Activated T-cell treated with anti-CD3 and anti-CD28 coated beads, Interleukin-2, amount 50 U/mL, for 72 hours (primary cell): ENCODE measurements around the gene TMEM33. TPM values are rescaled to one million over a fixed set of nuclear protein-coding genes. Genes with fewer than 3 reads are reported as not detected.
"Not testable (repeated sequence)": the region's sequence is repeated elsewhere in the genome, so short reads cannot be mapped to it uniquely, and the experiment has no call there.

Source experiments
- ATAC-seq, 2 donors: fragments of 150-1000 bp; cut with Tn5 transposase; replicated peaks in 1 of 2; 2 replicates each; pipeline ENCODE4 v1.10.0; 2021; ENCODE audit warnings: moderate library complexity in 2 of 2, mild to moderate bottlenecking in 1 of 2
- DNase-seq, 2 donors: peaks; one replicate each; pipeline ENCODE4 v3.0.0; 2021 to 2022; ENCODE audit warnings: mixed read lengths in 1 of 2
- H3K27ac Mint-ChIP-seq: one replicate; pipeline ENCODE4 v1.8.0; 2022; ENCODE audit warnings: mild to moderate bottlenecking, moderate library complexity, mixed read lengths
- H3K27me3 Mint-ChIP-seq: one replicate; pipeline ENCODE4 v1.8.0; 2022; ENCODE audit warnings: low read depth, mixed read lengths
- H3K36me3 Mint-ChIP-seq, 2 donors: one replicate each; pipeline ENCODE4 v1.8.0; 2022; ENCODE audit warnings: mixed read lengths in 2 of 2, mild to moderate bottlenecking in 1 of 2; ENCODE audit not compliant: insufficient read depth in 2 of 2
- H3K4me1 Mint-ChIP-seq: one replicate; pipeline ENCODE4 v1.8.0; 2022; ENCODE audit warnings: low read depth, mixed read lengths
- H3K4me3 Mint-ChIP-seq, 2 donors: one replicate each; pipeline ENCODE4 v1.8.0; 2022; ENCODE audit warnings: mild to moderate bottlenecking in 2 of 2, mixed read lengths in 2 of 2, moderate library complexity in 2 of 2
- H3K9me3 Mint-ChIP-seq, 2 donors: one replicate each; pipeline ENCODE4 v1.8.0; 2022; ENCODE audit warnings: mixed read lengths in 2 of 2
- total RNA-seq, 2 donors: library from RNA; stranded (reverse); gene quantifications; one replicate each; pipeline ENCODE4 v1.2.3, GENCODE V29; 2022

Gene TMEM33
- total RNA-seq, 2 donors from 2014 or later = 37.4 to 45.5 TPM

DNA sequence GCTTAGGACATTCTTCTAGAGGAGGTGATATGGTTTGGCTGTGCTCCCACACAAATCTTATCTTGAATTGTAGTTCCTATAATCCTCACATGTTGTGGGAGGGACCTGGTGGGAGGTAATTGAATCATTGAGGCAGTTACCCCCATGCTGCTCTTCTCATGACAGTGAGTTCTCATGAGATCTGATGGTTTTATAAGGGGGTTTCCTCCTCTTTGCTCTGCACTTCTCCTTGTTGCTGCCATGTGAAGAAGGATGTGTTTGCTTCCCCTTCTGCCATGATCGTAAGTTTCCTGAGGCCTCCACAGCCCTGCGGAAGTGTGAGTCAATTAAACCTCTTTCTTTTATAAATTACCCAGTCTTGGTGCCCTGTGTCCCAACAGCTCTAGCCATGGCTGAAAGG is 14.8 kb upstream of the TMEM33 start:
- not testable (repeated sequence) for H3K4me1 Mint-ChIP-seq, H3K36me3 Mint-ChIP-seq, H3K27me3 Mint-ChIP-seq, H3K9me3 Mint-ChIP-seq, ATAC-seq, DNase-seq, H3K4me3 Mint-ChIP-seq, H3K27ac Mint-ChIP-seq

DNA sequence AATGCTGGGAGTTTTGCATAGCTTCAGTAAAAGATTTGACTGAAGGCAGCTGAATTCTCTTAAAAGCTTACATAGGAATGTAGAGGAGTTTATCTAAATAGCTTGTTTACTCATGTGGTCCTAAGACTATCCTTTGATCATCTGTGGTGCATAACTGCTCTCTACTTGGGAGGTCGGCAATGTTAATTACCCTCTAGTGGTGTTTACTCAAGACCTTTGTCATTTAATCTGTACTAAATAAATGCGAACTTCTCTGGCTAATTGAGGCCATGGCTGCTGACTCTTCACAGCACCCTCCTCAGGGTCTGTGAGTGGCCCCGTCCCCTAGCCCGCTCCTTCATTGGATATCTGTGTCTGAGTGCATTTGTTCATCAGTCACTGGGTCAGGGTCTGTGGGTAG is 13.8 kb upstream of the TMEM33 start:
- Mint-ChIP-seq H3K36me3 (peaks cover 5 to 9% of the 10 kb centered on the region in 2 donors), H3K27me3 (peaks cover 8% of the 10 kb centered on the region), H3K27ac (no peak overlapping the region), H3K4me3 (no peak overlapping the region), H3K9me3 (peaks cover 6 to 8% of the 10 kb centered on the region in 2 donors), H3K4me1 (no peaks in the 10 kb centered on the region)
- ATAC-seq (no peak), DNase-seq (no peak)

DNA sequence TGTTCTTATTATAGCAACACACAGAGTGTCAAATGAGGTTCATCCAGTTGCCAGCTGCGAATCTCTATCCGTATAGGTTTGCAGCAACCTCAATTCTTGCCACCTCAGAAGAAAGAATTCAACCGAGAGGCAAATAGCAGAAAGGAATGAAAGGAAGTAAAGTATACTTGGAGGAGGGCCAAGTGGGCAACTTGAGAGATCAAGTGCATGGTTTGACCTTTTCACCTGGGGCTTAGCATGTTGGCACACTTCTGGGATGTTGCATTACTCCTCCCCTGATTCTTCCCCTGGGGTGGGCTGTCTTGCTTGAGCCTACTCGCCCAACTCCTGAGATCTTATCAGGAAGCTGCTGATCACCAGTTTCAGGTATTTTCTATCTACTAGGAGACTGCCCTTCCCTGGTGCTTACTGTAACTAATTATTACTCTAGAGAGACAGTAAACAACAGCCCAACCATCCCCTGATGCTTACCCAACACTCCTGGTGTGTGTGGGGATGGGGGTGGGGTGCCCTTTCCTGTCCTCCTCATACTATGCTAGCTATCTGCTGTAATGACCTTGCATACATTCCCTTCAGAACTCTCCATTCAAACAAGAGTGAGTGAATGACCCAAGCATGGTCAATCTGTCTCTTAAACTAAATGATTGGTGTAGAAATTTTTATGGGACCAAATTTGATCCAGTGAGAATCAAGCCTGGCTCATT is 7.3 kb upstream of the TMEM33 start:
- Mint-ChIP-seq H3K27ac (no peak overlapping the region), H3K4me1 (no peaks in the 10 kb centered on the region), H3K9me3 (peaks cover 0 to 1% of the 10 kb centered on the region in 2 donors), H3K27me3 (peaks cover 4% of the 10 kb centered on the region), H3K36me3 (peaks cover 0 to 2% of the 10 kb centered on the region in 2 donors), H3K4me3 (no peak overlapping the region)
- DNase-seq (no peak), ATAC-seq (no peak)

DNA sequence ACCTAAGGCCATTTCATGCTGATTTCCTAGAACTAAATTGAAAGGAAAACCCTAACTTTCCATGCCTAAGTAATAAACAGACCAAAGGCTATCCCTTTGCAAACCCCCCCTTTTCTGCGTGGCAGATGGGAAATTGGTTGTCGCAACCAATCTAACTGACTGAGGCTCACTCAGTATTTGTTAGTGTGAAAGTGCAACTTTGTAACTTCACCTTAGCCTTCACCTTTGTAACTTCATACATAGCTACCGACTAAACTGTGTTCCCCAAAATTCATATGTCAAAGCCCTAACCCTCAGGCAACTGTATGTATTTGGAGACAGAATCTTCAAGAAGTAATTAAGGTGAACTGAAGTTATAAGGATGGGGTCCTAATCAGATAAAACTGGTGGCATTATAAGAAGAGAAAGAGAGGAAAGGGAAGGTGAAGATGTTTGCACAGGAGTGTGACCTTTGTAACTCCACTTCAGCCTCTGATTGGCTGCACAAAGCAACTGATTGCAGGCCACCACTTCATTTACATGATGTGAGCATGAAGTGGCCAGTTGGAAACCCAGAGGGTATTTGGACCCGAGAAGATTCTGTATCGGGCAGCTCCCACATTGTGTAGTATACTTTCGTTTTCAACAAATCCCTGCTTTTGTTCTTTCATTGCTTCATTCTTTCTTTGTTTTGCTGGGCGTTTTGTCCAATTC is 4.9 kb upstream of the TMEM33 start:
- Mint-ChIP-seq H3K4me3 (no peak overlapping the region), H3K4me1 (peaks cover 7% of the 10 kb centered on the region), H3K27ac (no peak overlapping the region), H3K9me3 (peaks cover 1 to 3% of the 10 kb centered on the region in 2 donors), H3K27me3 (no peaks in the 10 kb centered on the region), H3K36me3 (peaks cover 1 to 6% of the 10 kb centered on the region in 2 donors)
- DNase-seq = no peak
- no peak for ATAC-seq

DNA sequence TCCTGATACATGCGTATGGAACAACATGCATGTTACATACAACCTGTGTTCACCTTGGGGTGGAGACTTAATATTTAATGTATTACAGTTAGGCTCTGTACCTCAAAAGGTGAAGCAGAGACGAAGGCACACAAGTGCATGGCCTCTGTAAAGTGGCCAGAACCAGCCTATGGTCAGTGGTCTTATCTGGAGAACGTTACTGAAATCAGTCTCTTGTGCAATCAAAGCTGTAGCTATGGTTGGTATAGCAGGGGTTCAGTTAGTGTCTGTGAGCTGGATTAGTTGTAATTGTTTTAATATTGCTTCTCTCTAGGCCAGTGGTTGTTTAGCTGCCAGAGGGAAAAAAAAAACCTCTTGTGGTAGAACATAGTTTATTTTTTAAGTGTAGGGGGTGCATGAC is 2.2 kb upstream of the TMEM33 start:
- no peaks in the 10 kb centered on the region for H3K27me3 Mint-ChIP-seq
- no peak overlapping the region for H3K27ac Mint-ChIP-seq

DNA sequence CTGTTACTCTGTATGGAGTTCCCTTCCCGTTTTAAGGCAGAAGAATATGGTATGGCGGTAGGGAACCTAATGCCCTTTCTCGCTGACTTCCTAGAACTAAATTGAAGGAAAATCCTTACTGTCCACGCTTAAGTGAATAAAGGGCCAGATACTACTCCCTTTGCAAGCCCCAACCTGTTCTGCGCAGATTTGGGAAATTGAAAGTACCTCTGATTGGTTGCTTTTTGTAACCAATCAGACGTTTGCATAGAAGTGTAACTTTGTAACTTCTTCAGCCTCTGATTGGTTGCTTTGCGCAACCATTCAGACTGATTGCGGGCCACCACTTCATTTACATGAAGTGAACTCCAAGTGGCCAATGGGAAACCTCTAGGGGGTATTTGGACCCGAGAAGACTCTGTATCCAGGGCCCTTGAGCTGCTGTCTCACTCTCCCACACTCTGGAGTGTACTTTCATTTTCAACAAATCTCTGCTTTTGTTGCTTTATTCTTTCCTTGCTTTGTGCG is 1.2 kb upstream of the TMEM33 start:
- no peaks in the 10 kb centered on the region for H3K27me3 Mint-ChIP-seq
- ATAC-seq = no peak
- peaks cover 8 to 9% of the 10 kb centered on the region in 2 donors for H3K36me3 Mint-ChIP-seq
- H3K4me3 Mint-ChIP-seq = peak overlapping the region; percentile 98 to 99
- peaks cover 0 to 3% of the 10 kb centered on the region in 2 donors for H3K9me3 Mint-ChIP-seq
- peaks cover 40% of the 10 kb centered on the region for H3K4me1 Mint-ChIP-seq
- H3K27ac Mint-ChIP-seq = peak overlapping the region; percentile 96
- DNase-seq = no peak

More for the DNA sequence above, 2.2 kb upstream of the TMEM33 start:
- Mint-ChIP-seq H3K9me3 (peaks cover 1 to 3% of the 10 kb centered on the region in 2 donors), H3K4me1 (peaks cover 31% of the 10 kb centered on the region), H3K36me3 (peaks cover 7 to 8% of the 10 kb centered on the region in 2 donors), H3K4me3 (no peak overlapping the region)
- DNase-seq (no peak), ATAC-seq (no peak)

DNA sequence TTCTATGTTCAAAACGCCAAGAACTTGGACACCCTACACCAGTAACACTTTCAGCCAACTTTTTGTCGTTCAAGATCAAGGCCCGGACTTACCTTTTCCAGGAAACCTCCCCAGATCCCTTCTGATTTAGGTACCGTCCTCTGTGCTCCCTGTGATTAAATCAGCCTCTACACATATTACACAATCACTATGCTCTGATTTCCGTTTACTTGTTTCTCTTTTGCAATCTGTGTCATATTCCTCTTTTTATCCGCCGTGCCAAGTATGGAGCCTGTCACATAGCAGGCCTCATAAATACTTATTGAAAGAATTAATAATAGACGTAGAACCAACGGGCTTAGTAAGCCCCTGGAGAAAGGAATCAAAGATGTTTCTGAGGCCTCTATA is 722 bp upstream of the TMEM33 start:
- ATAC-seq (no peak), DNase-seq (no peak)
- Mint-ChIP-seq H3K36me3 (peaks cover 8 to 9% of the 10 kb centered on the region in 2 donors), H3K27me3 (no peaks in the 10 kb centered on the region), H3K27ac (peak overlapping the region; percentile 96), H3K9me3 (peaks cover 0 to 3% of the 10 kb centered on the region in 2 donors), H3K4me1 (peaks cover 42% of the 10 kb centered on the region), H3K4me3 (peak overlapping the region; percentile 98 to 99)

DNA sequence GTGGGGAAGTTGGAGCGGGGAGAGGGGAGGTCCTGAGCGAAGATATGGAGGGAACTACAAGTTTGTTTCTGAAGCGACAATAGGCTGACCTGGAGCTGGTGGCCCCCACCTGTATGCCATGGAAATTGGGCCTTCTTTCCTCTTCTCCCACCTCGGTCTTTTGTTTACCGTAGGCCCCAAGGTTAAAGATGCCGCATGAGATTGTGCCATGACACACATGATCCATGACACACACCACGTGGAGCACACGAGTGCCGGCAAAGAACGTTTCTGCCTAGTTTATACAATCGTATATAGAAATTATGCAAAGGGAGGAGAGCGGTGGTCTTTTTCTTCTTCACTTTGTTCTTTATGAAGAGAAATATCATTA is 408 bp downstream of the TMEM33 start:
- ATAC-seq (peak; percentile 58 to 61), DNase-seq (peak; percentile 31 to 37)
- peaks cover 8 to 14% of the 10 kb centered on the region in 2 donors for H3K36me3 Mint-ChIP-seq
- H3K27ac Mint-ChIP-seq = peak overlapping the region; percentile 96
- H3K4me1 Mint-ChIP-seq = peaks cover 50% of the 10 kb centered on the region
- H3K9me3 Mint-ChIP-seq = peaks cover 0 to 3% of the 10 kb centered on the region in 2 donors
- peak overlapping the region; percentile 98 to 99 for H3K4me3 Mint-ChIP-seq
- H3K27me3 Mint-ChIP-seq = no peaks in the 10 kb centered on the region

DNA sequence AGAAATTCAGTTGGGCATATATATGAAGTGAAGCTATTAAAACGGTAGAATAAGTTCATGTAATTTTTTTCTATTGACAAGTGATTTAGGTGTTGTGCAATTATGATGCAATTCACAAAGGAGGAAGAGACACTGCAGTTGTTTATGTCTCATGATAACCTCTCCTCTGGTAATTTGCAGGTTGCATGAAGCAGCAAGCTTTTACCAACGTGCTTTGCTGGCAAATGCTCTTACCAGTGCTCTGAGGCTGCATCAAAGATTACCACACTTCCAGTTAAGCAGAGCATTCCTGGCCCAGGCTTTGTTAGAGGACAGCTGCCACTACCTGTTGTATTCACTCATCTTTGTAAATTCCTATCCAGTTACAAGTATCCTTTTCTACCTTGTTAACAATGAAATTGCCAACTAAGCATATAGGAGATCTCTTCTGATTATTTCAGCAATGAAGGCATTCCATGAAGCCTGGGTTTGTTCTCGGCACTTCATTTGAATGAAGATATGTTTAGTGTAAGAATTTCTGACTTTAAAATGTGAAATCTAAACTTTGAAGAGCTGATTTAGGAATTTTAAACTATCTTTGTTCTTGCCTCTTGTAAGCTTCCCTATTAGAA is 3.9 kb downstream of the TMEM33 start:
- H3K27ac Mint-ChIP-seq = peak overlapping the region; percentile 16
- no peak overlapping the region for H3K4me3 Mint-ChIP-seq
- H3K36me3 Mint-ChIP-seq = peaks cover 10 to 17% of the 10 kb centered on the region in 2 donors
- ATAC-seq (no peak), DNase-seq (no peak)
- H3K9me3 Mint-ChIP-seq = peaks cover 0 to 3% of the 10 kb centered on the region in 2 donors
- no peaks in the 10 kb centered on the region for H3K27me3 Mint-ChIP-seq
- H3K4me1 Mint-ChIP-seq = peaks cover 57% of the 10 kb centered on the region

DNA sequence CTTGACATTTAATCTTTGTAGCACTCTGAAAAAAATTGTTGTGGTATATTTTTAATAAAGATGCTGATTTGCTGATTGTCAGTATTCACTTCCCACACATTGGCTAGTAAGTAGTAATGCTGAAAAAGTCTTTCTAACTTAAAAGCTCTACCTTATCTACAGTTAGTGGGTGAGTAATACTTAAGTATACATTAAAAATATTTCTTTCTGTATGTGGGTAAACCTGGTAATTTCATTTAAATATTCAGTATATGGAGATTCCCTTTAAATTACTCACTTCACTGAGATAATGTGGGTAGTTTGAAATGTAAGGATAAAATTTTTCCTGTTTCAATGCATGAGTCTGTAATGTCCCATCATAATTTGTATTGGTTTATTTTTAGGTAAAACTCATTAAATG is 5.6 kb downstream of the TMEM33 start:
- H3K36me3 Mint-ChIP-seq = peaks cover 2 to 13% of the 10 kb centered on the region in 2 donors
- peak overlapping the region; percentile 4 for H3K27ac Mint-ChIP-seq
- H3K4me1 Mint-ChIP-seq = peaks cover 46% of the 10 kb centered on the region
- DNase-seq = no peak
- no peaks in the 10 kb centered on the region for H3K9me3 Mint-ChIP-seq
- no peak for ATAC-seq
- H3K4me3 Mint-ChIP-seq = no peak overlapping the region
- no peaks in the 10 kb centered on the region for H3K27me3 Mint-ChIP-seq

DNA sequence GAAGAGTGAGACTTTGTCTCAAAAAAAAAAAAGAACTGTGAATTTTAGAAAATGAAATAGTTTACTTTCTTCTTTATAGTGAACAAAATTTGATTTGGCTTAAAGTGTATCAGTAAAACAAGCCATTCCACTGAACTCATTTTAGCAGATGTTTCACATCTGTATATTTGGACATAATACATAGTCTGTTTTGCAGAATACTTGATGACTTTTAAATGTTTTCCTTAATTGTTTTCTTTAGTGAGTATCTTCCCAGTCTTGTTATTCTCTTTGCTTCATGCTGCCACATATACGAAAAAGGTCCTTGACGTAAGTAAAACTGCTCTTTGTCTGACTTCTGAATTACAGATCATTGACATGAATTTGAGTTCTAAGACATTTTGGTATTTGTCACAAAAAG is 8.3 kb downstream of the TMEM33 start:
- H3K4me1 Mint-ChIP-seq = peaks cover 21% of the 10 kb centered on the region
- no peak overlapping the region for H3K4me3 Mint-ChIP-seq
- ATAC-seq = no peak
- H3K27me3 Mint-ChIP-seq = no peaks in the 10 kb centered on the region
- peak overlapping the region; percentile 8 for H3K27ac Mint-ChIP-seq
- no peak for DNase-seq
- H3K9me3 Mint-ChIP-seq = no peaks in the 10 kb centered on the region
- H3K36me3 Mint-ChIP-seq = peaks cover 2 to 20% of the 10 kb centered on the region in 2 donors

DNA sequence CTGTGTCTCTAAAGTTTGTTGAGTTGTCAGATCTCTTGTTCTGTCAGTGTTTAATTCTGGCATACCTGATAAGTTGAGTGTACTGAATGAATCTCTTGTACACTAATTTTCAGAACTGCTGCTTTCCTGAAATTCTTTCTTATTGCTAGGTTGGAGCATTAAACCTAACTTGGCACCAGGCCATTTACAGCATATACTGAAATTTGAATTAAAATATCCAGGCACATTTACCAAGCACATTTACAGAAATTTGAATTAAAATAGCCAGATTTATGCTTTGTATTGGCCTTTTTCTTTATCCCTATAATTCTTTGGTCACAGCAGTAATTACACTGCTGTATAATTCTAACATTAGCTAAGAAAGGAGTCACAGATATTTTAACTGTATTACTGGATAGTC is 8.9 kb downstream of the TMEM33 start:
- Mint-ChIP-seq H3K36me3 (peaks cover 2 to 18% of the 10 kb centered on the region in 2 donors), H3K27ac (no peak overlapping the region), H3K4me1 (peaks cover 17% of the 10 kb centered on the region), H3K4me3 (no peak overlapping the region), H3K27me3 (no peaks in the 10 kb centered on the region), H3K9me3 (no peaks in the 10 kb centered on the region)
- ATAC-seq (no peak), DNase-seq (no peak)

DNA sequence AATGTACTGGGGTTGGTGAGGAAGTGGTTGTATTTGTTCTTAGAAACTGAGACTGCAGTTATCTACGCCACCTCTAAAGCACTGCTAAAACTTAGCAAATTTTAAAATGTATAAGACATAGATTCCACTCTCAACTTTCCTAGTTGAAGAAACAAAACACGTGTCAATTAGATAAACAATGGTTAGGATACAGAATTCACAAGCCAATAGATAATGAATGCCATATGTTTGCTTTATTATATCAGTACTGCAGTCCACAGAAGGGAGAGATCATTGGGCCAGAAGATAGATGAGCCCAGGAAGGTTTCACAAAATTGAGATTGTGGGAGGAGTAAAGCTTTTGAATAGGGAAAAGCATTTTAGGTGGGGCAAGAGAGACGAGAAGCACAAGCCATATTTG is 14.3 kb downstream of the TMEM33 start:
- H3K27me3 Mint-ChIP-seq = no peaks in the 10 kb centered on the region
- H3K36me3 Mint-ChIP-seq = peaks cover 11 to 31% of the 10 kb centered on the region in 2 donors
- no peak for DNase-seq
- no peaks in the 10 kb centered on the region for H3K9me3 Mint-ChIP-seq
- peak overlapping the region; percentile 15 for H3K27ac Mint-ChIP-seq
- no peak for ATAC-seq
- no peaks in the 10 kb centered on the region for H3K4me1 Mint-ChIP-seq
- H3K4me3 Mint-ChIP-seq = no peak overlapping the region
